Glutamatergic neuron (in vitro differentiated cells): ENCODE results near the gene MTURN. TPM values are rescaled to one million over a fixed set of nuclear protein-coding genes. Genes with fewer than 3 reads are reported as not detected.

ENCODE experiments used
- DNase-seq: peaks from one replicate; pipeline ENCODE4 v3.0.0; 2022
- H3K27ac Mint-ChIP-seq: one replicate; pipeline ENCODE4 v1.8.0; 2020; ENCODE audit warnings: mild to moderate bottlenecking, mixed read lengths, inconsistent platforms; ENCODE audit not compliant: unreplicated experiment
- H3K27me3 Mint-ChIP-seq: one replicate; pipeline ENCODE4 v1.8.0; 2020; ENCODE audit warnings: mild to moderate bottlenecking, moderate library complexity, mixed read lengths, inconsistent platforms; ENCODE audit not compliant: unreplicated experiment
- H3K36me3 Mint-ChIP-seq: one replicate; pipeline ENCODE4 v1.8.0; 2020; ENCODE audit warnings: mild to moderate bottlenecking, mixed read lengths, inconsistent platforms; ENCODE audit not compliant: unreplicated experiment
- H3K4me1 Mint-ChIP-seq: one replicate; pipeline ENCODE4 v1.8.0; 2020; ENCODE audit warnings: mild to moderate bottlenecking, low read depth, mixed read lengths, inconsistent platforms; ENCODE audit not compliant: unreplicated experiment
- H3K4me3 Mint-ChIP-seq: one replicate; pipeline ENCODE4 v1.8.0; 2020; ENCODE audit warnings: mild to moderate bottlenecking, mixed read lengths, inconsistent platforms; ENCODE audit not compliant: unreplicated experiment
- H3K9me3 Mint-ChIP-seq: one replicate; pipeline ENCODE4 v1.8.0; 2020; ENCODE audit warnings: mild to moderate bottlenecking, moderate library complexity, mixed read lengths, inconsistent platforms; ENCODE audit not compliant: unreplicated experiment
- CTCF ChIP-seq: fragments of 200-600 bp; sonication (generic); IDR thresholded peaks from one replicate; pipeline ENCODE4 v1.5.0; 2021; ENCODE audit not compliant: partially characterized antibody, unreplicated experiment
- total RNA-seq: library from RNA; stranded (reverse); fragmentation: NEBNext Ultra II Directional; extraction: Animal tissue kit (Norgen Biotek cat#: 25700); gene quantifications from one replicate; pipeline ENCODE4 v1.2.1, GENCODE V29; 2021; ENCODE audit not compliant: unreplicated experiment

The MTURN gene
- total RNA-seq, 1 donor from 2014 or later = 32.6 TPM

- DNase-seq = no peak
- peaks cover 1% of the 10 kb centered on the region for H3K9me3 Mint-ChIP-seq
- no peak overlapping the region for H3K4me3 Mint-ChIP-seq
- no peaks in the 10 kb centered on the region for H3K27me3 Mint-ChIP-seq
- H3K4me1 Mint-ChIP-seq = no peaks in the 10 kb centered on the region
- no peak for TF ChIP-seq CTCF
- H3K36me3 Mint-ChIP-seq = no peaks in the 10 kb centered on the region
- H3K27ac Mint-ChIP-seq = no peak overlapping the region
These were observed 47.1 kb downstream of the MTURN start for GRCh38 chr7:30181736-30182522.

- H3K27ac Mint-ChIP-seq = no peak overlapping the region
- H3K9me3 Mint-ChIP-seq = peaks cover 2% of the 10 kb centered on the region
- peaks cover 5% of the 10 kb centered on the region for H3K36me3 Mint-ChIP-seq
- no peak overlapping the region for H3K4me3 Mint-ChIP-seq
- no peak for DNase-seq
- TF ChIP-seq CTCF = no peak
- no peaks in the 10 kb centered on the region for H3K4me1 Mint-ChIP-seq
- no peaks in the 10 kb centered on the region for H3K27me3 Mint-ChIP-seq
These were observed 48.0 kb downstream of the MTURN start for GRCh38 chr7:30182814-30183213.

- DNase-seq = no peak
- Mint-ChIP-seq H3K27ac (no peak overlapping the region), H3K4me3 (no peak overlapping the region)
These were observed 49.1 kb downstream of the MTURN start for GRCh38 chr7:30183749-30184369.

GRCh38 chr7:30184791-30185487 is 50.2 kb downstream of the MTURN start:
- DNase-seq = no peak
- no peak overlapping the region for H3K27ac Mint-ChIP-seq
- H3K4me1 Mint-ChIP-seq = no peaks in the 10 kb centered on the region
- no peak overlapping the region for H3K4me3 Mint-ChIP-seq
- peaks cover 16% of the 10 kb centered on the region for H3K36me3 Mint-ChIP-seq
- no peak for TF ChIP-seq CTCF
- no peaks in the 10 kb centered on the region for H3K27me3 Mint-ChIP-seq
- H3K9me3 Mint-ChIP-seq = peaks cover 8% of the 10 kb centered on the region

More at GRCh38 chr7:30183749-30184369, 49.1 kb downstream of the MTURN start:
- TF ChIP-seq CTCF = no peak
- H3K4me1 Mint-ChIP-seq = no peaks in the 10 kb centered on the region
- H3K36me3 Mint-ChIP-seq = peaks cover 11% of the 10 kb centered on the region
- peaks cover 8% of the 10 kb centered on the region for H3K9me3 Mint-ChIP-seq
- no peaks in the 10 kb centered on the region for H3K27me3 Mint-ChIP-seq

GRCh38 chr7:30185496-30185895 is 50.7 kb downstream of the MTURN start:
- Mint-ChIP-seq H3K36me3 (peaks cover 18% of the 10 kb centered on the region), H3K4me3 (no peak overlapping the region), H3K9me3 (peaks cover 8% of the 10 kb centered on the region), H3K27ac (no peak overlapping the region), H3K4me1 (no peaks in the 10 kb centered on the region), H3K27me3 (no peaks in the 10 kb centered on the region)
- no peak for TF ChIP-seq CTCF
- DNase-seq = no peak
